GM21381 (cell line): ENCODE data around the gene GAS7.

ENCODE experiments used
- ATAC-seq: cut with Tn5 transposase; IDR thresholded peaks from one replicate; pipeline ENCODE4 v1.9.1; 2021; ENCODE audit warnings: mild to moderate bottlenecking, moderate library complexity; ENCODE audit not compliant: unreplicated experiment

Gene GAS7

GRCh38 chr17:10136258-10136981 is 62.0 kb downstream of the GAS7 start:
- ATAC-seq, result no peak

- no peak for ATAC-seq
These were observed 62.7 kb downstream of the GAS7 start for GRCh38 chr17:10135539-10136257.

- ATAC-seq, result no peak
These were observed 67.7 kb downstream of the GAS7 start for GRCh38 chr17:10130677-10131076.

GRCh38 chr17:10130263-10130662 is 68.1 kb downstream of the GAS7 start:
- no peak for ATAC-seq

- ATAC-seq, result no peak
These were observed 70.5 kb downstream of the GAS7 start for GRCh38 chr17:10127819-10128425.

- ATAC-seq, result no peak
These were observed 71.5 kb downstream of the GAS7 start for GRCh38 chr17:10126616-10127501.

GRCh38 chr17:10126276-10126615 is 72.2 kb downstream of the GAS7 start:
- ATAC-seq, result no peak

GRCh38 chr17:10125531-10126275 is 72.7 kb downstream of the GAS7 start:
- ATAC-seq, result no peak

GRCh38 chr17:10123093-10123492 is 75.3 kb downstream of the GAS7 start:
- ATAC-seq, result no peak

- no peak for ATAC-seq
These were observed 76.3 kb downstream of the GAS7 start for GRCh38 chr17:10121971-10122707.

- no peak for ATAC-seq
These were observed 77.7 kb downstream of the GAS7 start for GRCh38 chr17:10120749-10121148.

GRCh38 chr17:10120109-10120485 is 78.3 kb downstream of the GAS7 start:
- no peak for ATAC-seq

GRCh38 chr17:10119203-10120108 is 79.0 kb downstream of the GAS7 start:
- ATAC-seq, result no peak

GRCh38 chr17:10118788-10119130 is 79.6 kb downstream of the GAS7 start:
- ATAC-seq, result no peak

GRCh38 chr17:10117581-10118001 is 80.8 kb downstream of the GAS7 start:
- no peak for ATAC-seq

GRCh38 chr17:10116753-10117420 is 81.5 kb downstream of the GAS7 start:
- ATAC-seq, result no peak

- no peak for ATAC-seq
These were observed 82.1 kb downstream of the GAS7 start for GRCh38 chr17:10116267-10116666.

GRCh38 chr17:10115536-10115932 is 82.9 kb downstream of the GAS7 start:
- ATAC-seq, result no peak
